ENCODE results near the gene AADACL4. TPM values are rescaled to one million over a fixed set of nuclear protein-coding genes. Genes with fewer than 3 reads are reported as not detected.
"Not testable (repeated sequence)": the region's sequence is repeated elsewhere in the genome, so short reads cannot be mapped to it uniquely, and the experiment has no call there.

The AADACL4 gene
- total RNA-seq, 1 donor from 2014 or later, result not detected

- DNase-seq, result no peak
- no peak for TF ChIP-seq CTCF (IDR thresholded peaks at IDR 0.05)
- no peak for ATAC-seq
- H3K27ac ChIP-seq, result no peak overlapping the region
- H3K4me3 ChIP-seq, result no peak overlapping the region
- intact Hi-C loops (cut with DNase I), result no loop called here
- H3K36me3 ChIP-seq, result no peaks in the 10 kb centered on the region
- no peaks in the 10 kb centered on the region for H3K27me3 ChIP-seq
- H3K4me1 ChIP-seq, result no peaks in the 10 kb centered on the region
- H3K9me3 ChIP-seq, result no peaks in the 10 kb centered on the region
Measured at GRCh38 chr1:12657060-12657884, 13.4 kb downstream of the AADACL4 start.

- intact Hi-C loops (cut with DNase I); H3K27ac ChIP-seq; H3K27me3 ChIP-seq; ATAC-seq; H3K4me3 ChIP-seq; H3K36me3 ChIP-seq; DNase-seq; H3K9me3 ChIP-seq; H3K4me1 ChIP-seq: not testable (repeated sequence)
Measured at GRCh38 chr1:12657885-12658512, 14.1 kb downstream of the AADACL4 start.

GRCh38 chr1:12658531-12659453 lies 14.9 kb downstream of the AADACL4 start:
- ATAC-seq (peak; percentile 96), DNase-seq (peak; percentile 67)
- TF ChIP-seq CTCF (IDR thresholded peaks at IDR 0.05), result peak; percentile 99
- Histone ChIP-seq H3K9me3 (no peaks in the 10 kb centered on the region), H3K27me3 (no peaks in the 10 kb centered on the region), H3K36me3 (no peaks in the 10 kb centered on the region), H3K4me1 (no peaks in the 10 kb centered on the region), H3K27ac (no peak overlapping the region), H3K4me3 (no peak overlapping the region)
- intact Hi-C loops (cut with DNase I), result no loop called here

- DNase-seq, result no peak
- no peak for ATAC-seq
- Histone ChIP-seq H3K9me3 (no peaks in the 10 kb centered on the region), H3K27me3 (no peaks in the 10 kb centered on the region), H3K27ac (no peak overlapping the region), H3K4me1 (no peaks in the 10 kb centered on the region), H3K4me3 (no peak overlapping the region), H3K36me3 (no peaks in the 10 kb centered on the region)
- intact Hi-C loops (cut with DNase I), result no loop called here
- no peak for TF ChIP-seq CTCF (IDR thresholded peaks at IDR 0.05)
Measured at GRCh38 chr1:12661606-12662219, 17.8 kb downstream of the AADACL4 start.

GRCh38 chr1:12662556-12662955 lies 18.7 kb downstream of the AADACL4 start:
- intact Hi-C loops (cut with DNase I), result no loop called here
- H3K27ac ChIP-seq, result no peak overlapping the region

More at GRCh38 chr1:12662556-12662955, 18.7 kb downstream of the AADACL4 start:
- no peaks in the 10 kb centered on the region for H3K4me1 ChIP-seq
- no peak overlapping the region for H3K4me3 ChIP-seq
- H3K36me3 ChIP-seq, result no peaks in the 10 kb centered on the region
- H3K9me3 ChIP-seq, result no peaks in the 10 kb centered on the region
- no peak for TF ChIP-seq CTCF (IDR thresholded peaks at IDR 0.05)
- DNase-seq (no peak), ATAC-seq (no peak)
- H3K27me3 ChIP-seq, result no peaks in the 10 kb centered on the region
